HCT116 (cell line): Measurements from ENCODE around the gene SGF29. TPM values are rescaled to one million over a fixed set of nuclear protein-coding genes. Genes with fewer than 3 reads are reported as not detected.

ENCODE experiments used
- ATAC-seq: fragments of 200-7000 bp; cut with Tn5 transposase; 2 replicates; pipeline ENCODE4 v1.9.1; 2020; ENCODE audit warnings: mild to moderate bottlenecking, moderate library complexity
- BruUV-seq: library from RNA; stranded (reverse); fragments of 400-500 nt; replicated peaks from 2 replicates; lab custom pipeline; 2021; lab: Mats Ljungman, UMichigan
- CTCF ChIA-PET: fragments of 300-600 bp; sonication (Branson Sonifier 250); formaldehyde crosslinking; loops from one replicate; lab custom pipeline; 2021; ENCODE audit warnings: antibody characterized with exemption; lab: Charles Lee
- POLR2A ChIA-PET: fragments of 300-600, 350-600 bp; sonication (Branson Sonifier 250); formaldehyde crosslinking; loops from one replicate; lab custom pipeline; 2021; ENCODE audit warnings: antibody characterized with exemption; lab: Charles Lee
- RAD21 ChIA-PET, 2 experiments: fragments of 300-600 bp; sonication (Branson Sonifier 250); formaldehyde crosslinking; loops; one replicate each; lab custom pipeline; 2023; ENCODE audit warnings: low total read pairs in 2 of 2; ENCODE audit not compliant: uncharacterized antibody in 2 of 2, unreplicated experiment in 2 of 2, low non-redundant PET in 1 of 2; lab: Charles Lee
- DNase-seq: peaks from one replicate; pipeline ENCODE4 v3.0.0-alpha.2; 2010; ENCODE audit warnings: low read depth, low spot score
- H2AFZ ChIP-seq: fragments of 200-600 bp; shearing (Covaris generic), sonication (generic); 2 replicates; pipeline ENCODE4 v1.6.1; 2017; ENCODE audit warnings: low read depth, mixed run types, mixed read lengths, antibody characterized with exemption, low read length; ENCODE audit not compliant: poor library complexity, severe bottlenecking
- H3K27ac ChIP-seq: 2 replicates; pipeline ENCODE4 v1.5.1; 2012; ENCODE audit warnings: low read depth, low read length
- H3K27me3 ChIP-seq: fragments of 200-600 bp; sonication (generic); 2 replicates; pipeline ENCODE4 v1.6.1; 2016; ENCODE audit warnings: mixed run types, low read length, mixed read lengths; ENCODE audit not compliant: insufficient read depth
- H3K36me3 ChIP-seq, 2 experiments: fragments of 200-500 bp in 1 of 2; fragments of 200-600 bp in 1 of 2; sonication (Bioruptor generic) in 1 of 2; sonication (generic) in 1 of 2; 2 replicates each; pipeline versions ENCODE4 v1.5.1 to v1.6.1; 2014 to 2016; ENCODE audit warnings: low read length in 2 of 2, inconsistent platforms in 1 of 2, mixed read lengths in 1 of 2, mixed run types in 1 of 2; ENCODE audit not compliant: insufficient read depth in 2 of 2, control insufficient read depth in 1 of 2
- H3K4me1 ChIP-seq, 2 experiments: fragments of 200-600 bp in 1 of 2; sonication (generic) in 1 of 2; 2 replicates each; pipeline versions ENCODE4 v1.5.1 to v1.6.1; 2012 to 2017; ENCODE audit warnings: low read length in 2 of 2, inconsistent platforms in 1 of 2, mild to moderate bottlenecking in 1 of 2, mixed read lengths in 1 of 2, mixed run types in 1 of 2, moderate library complexity in 1 of 2; ENCODE audit not compliant: insufficient read depth in 2 of 2, control insufficient read depth in 1 of 2
- H3K4me2 ChIP-seq: fragments of 200-600 bp; sonication (generic); 2 replicates; pipeline ENCODE4 v1.6.1; 2017; ENCODE audit warnings: mixed run types, low read length, mixed read lengths
- H3K4me3 ChIP-seq, 2 experiments: fragments of 200-600 bp in 1 of 2; sonication (generic) in 1 of 2; replicated peaks in 1 of 2; 2 replicates each; pipeline ENCODE4 v1.5.1; 2011 to 2016; ENCODE audit warnings: low read length in 2 of 2, control low read depth in 1 of 2, low read depth in 1 of 2, mild to moderate bottlenecking in 1 of 2, mixed read lengths in 1 of 2, mixed run types in 1 of 2
- H3K79me2 ChIP-seq: fragments of 200-600 bp; sonication (generic); 2 replicates; pipeline ENCODE4 v1.6.1; 2017; ENCODE audit warnings: mild to moderate bottlenecking, mixed run types, low read length, moderate library complexity, mixed read lengths; ENCODE audit not compliant: insufficient read depth
- H3K9ac ChIP-seq: fragments of 200-600 bp; sonication (generic); 2 replicates; pipeline ENCODE4 v1.6.1; 2016; ENCODE audit warnings: low read length, mixed read lengths
- H3K9me2 ChIP-seq: fragments of 200-600 bp; sonication (generic), shearing (Covaris generic); 2 replicates; pipeline ENCODE4 v1.6.1; 2017; ENCODE audit warnings: mixed run types, mild to moderate bottlenecking, moderate library complexity; ENCODE audit not compliant: insufficient read depth
- H3K9me3 ChIP-seq, 2 experiments: fragments of 200-500 bp in 1 of 2; fragments of 200-600 bp in 1 of 2; sonication (Bioruptor generic) in 1 of 2; sonication (generic) in 1 of 2; 2 replicates each; pipeline ENCODE4 v1.6.1; 2014 to 2017; ENCODE audit warnings: low read length in 2 of 2, mixed read lengths in 2 of 2, inconsistent platforms in 1 of 2, low read depth in 1 of 2, mild to moderate bottlenecking in 1 of 2, mixed run types in 1 of 2, moderate library complexity in 1 of 2; ENCODE audit not compliant: control insufficient read depth in 1 of 2, insufficient read depth in 1 of 2
- H4K20me1 ChIP-seq: fragments of 200-600 bp; sonication (generic), shearing (Covaris generic); 2 replicates; pipeline ENCODE4 v1.6.1; 2017; ENCODE audit warnings: mixed run types, mild to moderate bottlenecking, moderate library complexity; ENCODE audit not compliant: insufficient read depth
- CBX3 ChIP-seq: IDR thresholded peaks from 2 replicates; pipeline ENCODE4 v1.6.1; 2012; ENCODE audit warnings: low read depth
- CEBPB ChIP-seq: IDR thresholded peaks from 2 replicates; pipeline ENCODE4 v1.6.1; 2012; ENCODE audit warnings: low read depth
- ELF1 ChIP-seq: IDR thresholded peaks from 2 replicates; pipeline ENCODE4 v1.6.1; 2012; ENCODE audit warnings: low read depth, borderline replicate concordance
- EZH2 ChIP-seq: fragments of 200-600 bp; sonication (generic); IDR thresholded peaks from 2 replicates; pipeline ENCODE4 v1.6.1; 2017; ENCODE audit warnings: antibody characterized with exemption, mixed run types
- EZH2phosphoT487 ChIP-seq: fragments of 200-600 bp; IDR thresholded peaks from 2 replicates; pipeline ENCODE4 v1.6.1; 2018; ENCODE audit warnings: antibody characterized with exemption, borderline replicate concordance
- JUND ChIP-seq: IDR thresholded peaks from 2 replicates; pipeline ENCODE4 v1.6.1; 2012
- POLR2A ChIP-seq: IDR thresholded peaks from 2 replicates; pipeline ENCODE4 v1.7.0; 2011; ENCODE audit warnings: borderline replicate concordance; ENCODE audit not compliant: insufficient read depth, insufficient read length; ENCODE audit errors: extremely low read depth
- SIN3A ChIP-seq: IDR thresholded peaks from 2 replicates; pipeline ENCODE4 v1.6.1; 2012; ENCODE audit warnings: low read depth
- SRF ChIP-seq: IDR thresholded peaks from 2 replicates; pipeline ENCODE4 v1.6.1; 2012; ENCODE audit warnings: low read depth
- TCF7L2 ChIP-seq: IDR thresholded peaks from 2 replicates; pipeline ENCODE4 v1.7.0; 2011; ENCODE audit warnings: borderline replicate concordance, inconsistent platforms; ENCODE audit not compliant: insufficient read depth, insufficient read length; ENCODE audit errors: extremely low read depth
- intact Hi-C: fragments of 100-400 bp; cut with micrococcal nuclease; formaldehyde crosslinking; loops from 2 replicates; pipeline ENCODE4 v1.10.0; 2022
- total RNA-seq: library from RNA; stranded (reverse); gene quantifications from one replicate; pipeline ENCODE4 v1.2.1, GENCODE V29; 2021; ENCODE audit not compliant: unreplicated experiment
- TF ChIP-seq, protein P1 (sequence below): IDR thresholded peaks from 2 replicates; pipeline ENCODE4 v1.6.1; 2012; ENCODE audit warnings: low read depth
- TF ChIP-seq, protein P2 (sequence below): IDR thresholded peaks from 2 replicates; pipeline ENCODE4 v1.6.1; 2011; ENCODE audit warnings: mild to moderate bottlenecking, low read length, moderate library complexity; ENCODE audit not compliant: insufficient replicate concordance; ENCODE audit errors: extremely low read depth

The SGF29 gene
- total RNA-seq, 1 experiment from 2014 or later: 19.7 TPM

DNA sequence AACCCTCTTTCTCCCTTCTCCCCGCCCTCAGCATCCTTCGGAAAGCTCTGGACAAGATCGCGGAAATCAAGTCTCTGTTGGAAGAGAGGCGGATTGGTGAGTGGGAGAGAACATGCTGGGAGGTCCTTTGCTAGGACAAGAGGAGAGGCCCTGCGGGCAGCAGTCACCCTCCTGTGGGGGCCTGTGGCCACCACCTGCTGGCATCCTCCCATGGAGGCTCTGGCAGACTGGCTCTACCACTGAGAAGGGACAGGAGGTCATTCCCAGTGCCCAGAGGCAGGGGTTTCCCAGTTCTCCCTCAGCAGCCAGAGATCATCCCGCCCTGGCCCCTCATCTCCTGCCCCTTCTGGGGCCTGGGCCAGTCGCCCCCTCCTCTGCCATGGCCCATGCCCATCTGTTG lies 35.3 kb downstream of the SGF29 start:
- Histone ChIP-seq H3K4me2 (no peak overlapping the region), H3K36me3 (peaks cover 0 to 3% of the 10 kb centered on the region in 2 experiments; a peak in 1 of 4 replicates), H4K20me1 (no peaks in the 10 kb centered on the region), H3K4me3 (no peak overlapping the region), H2AFZ (no peak overlapping the region), H3K27me3 (no peaks in the 10 kb centered on the region), H3K79me2 (no peaks in the 10 kb centered on the region), H3K9me2 (no peaks in the 10 kb centered on the region), H3K27ac (no peak overlapping the region), H3K9me3 (no peaks in the 10 kb centered on the region), H3K9ac (no peak overlapping the region), H3K4me1 (peaks cover 0 to 8% of the 10 kb centered on the region in 2 experiments; a peak in 2 of 4 replicates)
- ATAC-seq (no peak), DNase-seq (no peak)
- BruUV-seq: no TSS peak
- no peak for TF ChIP-seq SRF
- TF ChIP-seq, protein P1, sequence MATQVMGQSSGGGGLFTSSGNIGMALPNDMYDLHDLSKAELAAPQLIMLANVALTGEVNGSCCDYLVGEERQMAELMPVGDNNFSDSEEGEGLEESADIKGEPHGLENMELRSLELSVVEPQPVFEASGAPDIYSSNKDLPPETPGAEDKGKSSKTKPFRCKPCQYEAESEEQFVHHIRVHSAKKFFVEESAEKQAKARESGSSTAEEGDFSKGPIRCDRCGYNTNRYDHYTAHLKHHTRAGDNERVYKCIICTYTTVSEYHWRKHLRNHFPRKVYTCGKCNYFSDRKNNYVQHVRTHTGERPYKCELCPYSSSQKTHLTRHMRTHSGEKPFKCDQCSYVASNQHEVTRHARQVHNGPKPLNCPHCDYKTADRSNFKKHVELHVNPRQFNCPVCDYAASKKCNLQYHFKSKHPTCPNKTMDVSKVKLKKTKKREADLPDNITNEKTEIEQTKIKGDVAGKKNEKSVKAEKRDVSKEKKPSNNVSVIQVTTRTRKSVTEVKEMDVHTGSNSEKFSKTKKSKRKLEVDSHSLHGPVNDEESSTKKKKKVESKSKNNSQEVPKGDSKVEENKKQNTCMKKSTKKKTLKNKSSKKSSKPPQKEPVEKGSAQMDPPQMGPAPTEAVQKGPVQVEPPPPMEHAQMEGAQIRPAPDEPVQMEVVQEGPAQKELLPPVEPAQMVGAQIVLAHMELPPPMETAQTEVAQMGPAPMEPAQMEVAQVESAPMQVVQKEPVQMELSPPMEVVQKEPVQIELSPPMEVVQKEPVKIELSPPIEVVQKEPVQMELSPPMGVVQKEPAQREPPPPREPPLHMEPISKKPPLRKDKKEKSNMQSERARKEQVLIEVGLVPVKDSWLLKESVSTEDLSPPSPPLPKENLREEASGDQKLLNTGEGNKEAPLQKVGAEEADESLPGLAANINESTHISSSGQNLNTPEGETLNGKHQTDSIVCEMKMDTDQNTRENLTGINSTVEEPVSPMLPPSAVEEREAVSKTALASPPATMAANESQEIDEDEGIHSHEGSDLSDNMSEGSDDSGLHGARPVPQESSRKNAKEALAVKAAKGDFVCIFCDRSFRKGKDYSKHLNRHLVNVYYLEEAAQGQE: no peak
- TF ChIP-seq, protein P2, sequence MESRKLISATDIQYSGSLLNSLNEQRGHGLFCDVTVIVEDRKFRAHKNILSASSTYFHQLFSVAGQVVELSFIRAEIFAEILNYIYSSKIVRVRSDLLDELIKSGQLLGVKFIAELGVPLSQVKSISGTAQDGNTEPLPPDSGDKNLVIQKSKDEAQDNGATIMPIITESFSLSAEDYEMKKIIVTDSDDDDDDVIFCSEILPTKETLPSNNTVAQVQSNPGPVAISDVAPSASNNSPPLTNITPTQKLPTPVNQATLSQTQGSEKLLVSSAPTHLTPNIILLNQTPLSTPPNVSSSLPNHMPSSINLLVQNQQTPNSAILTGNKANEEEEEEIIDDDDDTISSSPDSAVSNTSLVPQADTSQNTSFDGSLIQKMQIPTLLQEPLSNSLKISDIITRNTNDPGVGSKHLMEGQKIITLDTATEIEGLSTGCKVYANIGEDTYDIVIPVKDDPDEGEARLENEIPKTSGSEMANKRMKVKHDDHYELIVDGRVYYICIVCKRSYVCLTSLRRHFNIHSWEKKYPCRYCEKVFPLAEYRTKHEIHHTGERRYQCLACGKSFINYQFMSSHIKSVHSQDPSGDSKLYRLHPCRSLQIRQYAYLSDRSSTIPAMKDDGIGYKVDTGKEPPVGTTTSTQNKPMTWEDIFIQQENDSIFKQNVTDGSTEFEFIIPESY: no peak
- TF ChIP-seq POLR2A: no peak
- TF ChIP-seq CBX3: no peak
- no peak for TF ChIP-seq JUND
- no peak for TF ChIP-seq ELF1
- no peak for TF ChIP-seq CEBPB
- no peak for TF ChIP-seq SIN3A
- TF ChIP-seq TCF7L2: no peak
- no peak for TF ChIP-seq EZH2phosphoT487
- no peak for TF ChIP-seq EZH2
- ChIA-PET RAD21 (no interaction called here), CTCF (no interaction called here), POLR2A (no interaction called here)
- intact Hi-C loops: no loop called here
